ENCODE results near the gene TMEM147. TPM values are rescaled to one million over a fixed set of nuclear protein-coding genes. Genes with fewer than 3 reads are reported as not detected.

The TMEM147 gene
- polyA plus RNA-seq, 6 donors from 2014 or later, result 153 to 293 (median 162) TPM

DNA sequence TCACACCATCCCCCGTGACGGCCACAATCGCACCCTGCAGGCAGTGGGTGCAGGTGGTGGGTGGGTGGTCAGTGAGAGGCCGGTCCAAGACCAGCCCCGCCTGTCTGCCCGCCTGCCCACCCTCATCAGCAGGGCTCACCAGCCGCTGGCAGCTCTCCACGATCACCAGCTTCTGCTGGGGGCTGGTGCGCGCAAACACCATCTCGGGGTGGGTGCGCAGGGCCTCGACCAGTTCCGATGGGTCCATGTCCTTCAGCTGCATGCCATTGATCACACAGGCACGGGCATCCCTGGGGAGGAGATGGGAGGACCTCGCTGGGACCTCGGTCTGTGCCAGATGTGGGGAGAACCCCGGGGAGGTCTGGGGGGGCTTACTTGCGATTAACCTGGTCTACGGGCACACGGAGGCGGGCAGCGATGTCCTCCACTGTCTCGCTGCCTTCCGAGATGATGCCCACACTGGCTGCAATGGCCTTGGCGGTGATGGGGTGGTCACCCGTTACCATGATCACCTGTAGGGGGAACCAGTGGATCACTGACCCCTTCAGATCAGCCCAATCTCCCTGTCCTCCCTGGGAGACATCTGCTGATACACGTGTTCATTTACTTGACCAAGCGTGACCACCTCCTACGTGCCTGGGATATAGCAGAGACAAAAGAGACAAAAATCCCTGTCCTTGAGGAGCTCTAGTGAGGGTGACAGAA is 10.0 kb downstream of the TMEM147 start:
- Mint-ChIP-seq H3K27me3 (peaks cover 30 to 52% (median 39%) of the 10 kb centered on the region in 3 donors), H3K4me3 (peak overlapping the region in 1 of 8 donors; percentile 67), H3K9me3 (peaks cover 0 to 9% (median 2%) of the 10 kb centered on the region in 7 donors), H3K36me3 (peaks cover 0 to 21% of the 10 kb centered on the region in 2 donors), H3K27ac (peak overlapping the region in 1 of 6 donors; percentile 76), H3K4me1 (peaks cover 15 to 18% (median 18%) of the 10 kb centered on the region in 3 donors)
- DNase-seq, result no peak
- no peak for ATAC-seq (ENCODE audit: low read depth in 2 of 2)

GRCh38 chr19:35556025-35556590 is 10.7 kb downstream of the TMEM147 start:
- peaks cover 0 to 15% of the 10 kb centered on the region in 2 donors for H3K36me3 Mint-ChIP-seq
- H3K4me1 Mint-ChIP-seq, result peaks cover 15 to 18% (median 18%) of the 10 kb centered on the region in 3 donors
- peak overlapping the region in 1 of 6 donors; percentile 76 for H3K27ac Mint-ChIP-seq
- H3K4me3 Mint-ChIP-seq, result peak overlapping the region in 3 of 8 donors; percentile 49 to 67 (median 58)
- ATAC-seq (ENCODE audit: low read depth in 2 of 2), result no peak
- peaks cover 0 to 9% (median 2%) of the 10 kb centered on the region in 7 donors for H3K9me3 Mint-ChIP-seq
- H3K27me3 Mint-ChIP-seq, result peaks cover 36 to 59% (median 46%) of the 10 kb centered on the region in 3 donors
- no peak for DNase-seq

- Mint-ChIP-seq H3K4me1 (peaks cover 15 to 18% (median 18%) of the 10 kb centered on the region in 3 donors), H3K27ac (peak overlapping the region in 2 of 6 donors; percentile 39 to 77), H3K4me3 (peak overlapping the region in 6 of 8 donors; percentile 61 to 83 (median 73)), H3K9me3 (peaks cover 0 to 9% (median 2%) of the 10 kb centered on the region in 7 donors), H3K36me3 (peaks cover 0 to 15% of the 10 kb centered on the region in 2 donors), H3K27me3 (peaks cover 44 to 67% (median 54%) of the 10 kb centered on the region in 3 donors)
- ATAC-seq (ENCODE audit: low read depth in 2 of 2), result no peak
- no peak for DNase-seq
Measured at GRCh38 chr19:35556846-35557538, 11.6 kb downstream of the TMEM147 start.

DNA sequence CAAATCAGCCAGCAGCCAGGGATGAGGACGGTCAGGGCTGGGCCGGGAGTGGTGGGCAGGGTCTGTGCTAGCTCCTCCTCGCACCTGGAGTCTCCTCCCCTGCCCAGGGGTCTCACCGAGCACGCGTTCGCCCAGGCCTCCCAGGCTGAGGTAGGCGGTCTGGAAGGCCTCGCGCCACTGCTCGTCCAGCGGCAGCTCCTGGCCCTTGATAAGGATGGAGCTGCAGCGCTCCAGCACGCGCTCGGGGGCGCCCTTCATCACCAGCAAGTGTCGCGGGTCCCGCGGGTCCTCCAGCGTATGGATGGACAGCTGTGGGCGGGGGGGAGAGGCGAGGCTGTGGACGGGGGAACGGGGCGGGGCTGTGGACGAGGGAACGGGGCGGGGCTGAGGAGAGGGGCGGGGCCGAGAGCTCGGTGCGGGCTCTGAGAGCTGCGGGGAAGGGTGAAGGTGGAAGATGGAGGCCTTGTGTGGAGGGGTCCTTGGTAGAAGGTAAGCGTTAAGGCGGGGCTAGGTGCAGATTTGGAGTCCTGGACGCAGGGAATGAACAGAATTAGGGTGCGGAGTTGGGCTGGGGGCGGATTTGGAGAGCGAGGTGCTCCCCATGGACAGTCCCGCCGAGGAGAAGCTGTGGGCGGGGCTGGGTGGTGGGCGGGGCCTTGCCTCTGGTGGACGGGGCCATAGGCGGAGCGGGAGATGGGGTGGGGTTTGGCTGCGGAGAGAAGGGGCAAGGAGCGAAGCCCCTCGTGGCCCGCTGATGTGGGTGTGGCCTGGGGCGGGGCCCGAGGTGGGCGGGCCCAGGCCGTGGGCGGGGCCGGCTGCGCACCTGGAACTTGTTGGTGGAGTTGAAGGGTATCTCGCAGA is 12.3 kb downstream of the TMEM147 start:
- ATAC-seq (ENCODE audit: low read depth in 2 of 2), result peak; percentile 60 to 61
- H3K36me3 Mint-ChIP-seq, result peaks cover 0 to 23% of the 10 kb centered on the region in 2 donors
- H3K4me3 Mint-ChIP-seq, result peak overlapping the region in 7 of 8 donors; percentile 61 to 84 (median 79)
- H3K27ac Mint-ChIP-seq, result no peak overlapping the region
- peak; percentile 18 for DNase-seq
- H3K4me1 Mint-ChIP-seq, result peaks cover 17 to 18% (median 18%) of the 10 kb centered on the region in 3 donors
- peaks cover 50 to 75% (median 62%) of the 10 kb centered on the region in 3 donors for H3K27me3 Mint-ChIP-seq
- H3K9me3 Mint-ChIP-seq, result peaks cover 0 to 9% (median 2%) of the 10 kb centered on the region in 7 donors

GRCh38 chr19:35558400-35559280 is 13.2 kb downstream of the TMEM147 start:
- H3K36me3 Mint-ChIP-seq, result peaks cover 0 to 26% of the 10 kb centered on the region in 2 donors
- peaks cover 52 to 76% (median 71%) of the 10 kb centered on the region in 3 donors for H3K27me3 Mint-ChIP-seq
- H3K4me1 Mint-ChIP-seq, result peaks cover 17 to 18% (median 18%) of the 10 kb centered on the region in 3 donors
- DNase-seq (no peak), ATAC-seq (ENCODE audit: low read depth in 2 of 2) (no peak)
- no peak overlapping the region for H3K27ac Mint-ChIP-seq
- peak overlapping the region in 6 of 8 donors; percentile 17 to 65 (median 50) for H3K4me3 Mint-ChIP-seq
- H3K9me3 Mint-ChIP-seq, result peaks cover 0 to 9% (median 2%) of the 10 kb centered on the region in 7 donors

GRCh38 chr19:35559281-35559659 is 13.8 kb downstream of the TMEM147 start:
- H3K4me3 Mint-ChIP-seq, result peak overlapping the region in 4 of 8 donors; percentile 15 to 53 (median 40)
- peaks cover 0 to 26% of the 10 kb centered on the region in 2 donors for H3K36me3 Mint-ChIP-seq
- H3K4me1 Mint-ChIP-seq, result peaks cover 17 to 18% (median 18%) of the 10 kb centered on the region in 3 donors
- H3K27me3 Mint-ChIP-seq, result peaks cover 53 to 76% (median 76%) of the 10 kb centered on the region in 3 donors
- peak; percentile 72 to 75 for ATAC-seq (ENCODE audit: low read depth in 2 of 2)
- peak overlapping the region in 2 of 6 donors; percentile 49 to 85 for H3K27ac Mint-ChIP-seq
- H3K9me3 Mint-ChIP-seq, result peaks cover 0 to 9% (median 2%) of the 10 kb centered on the region in 7 donors
- peak; percentile 11 for DNase-seq

- no peak overlapping the region for H3K27ac Mint-ChIP-seq
- peaks cover 17 to 18% (median 18%) of the 10 kb centered on the region in 3 donors for H3K4me1 Mint-ChIP-seq
- peaks cover 0 to 9% (median 2%) of the 10 kb centered on the region in 7 donors for H3K9me3 Mint-ChIP-seq
- peak overlapping the region in 2 of 8 donors; percentile 51 to 67 for H3K4me3 Mint-ChIP-seq
- peaks cover 0 to 26% of the 10 kb centered on the region in 2 donors for H3K36me3 Mint-ChIP-seq
- DNase-seq (no peak), ATAC-seq (ENCODE audit: low read depth in 2 of 2) (no peak)
- H3K27me3 Mint-ChIP-seq, result peaks cover 48 to 77% (median 76%) of the 10 kb centered on the region in 3 donors
Measured at GRCh38 chr19:35559781-35560180, 14.4 kb downstream of the TMEM147 start.

DNA sequence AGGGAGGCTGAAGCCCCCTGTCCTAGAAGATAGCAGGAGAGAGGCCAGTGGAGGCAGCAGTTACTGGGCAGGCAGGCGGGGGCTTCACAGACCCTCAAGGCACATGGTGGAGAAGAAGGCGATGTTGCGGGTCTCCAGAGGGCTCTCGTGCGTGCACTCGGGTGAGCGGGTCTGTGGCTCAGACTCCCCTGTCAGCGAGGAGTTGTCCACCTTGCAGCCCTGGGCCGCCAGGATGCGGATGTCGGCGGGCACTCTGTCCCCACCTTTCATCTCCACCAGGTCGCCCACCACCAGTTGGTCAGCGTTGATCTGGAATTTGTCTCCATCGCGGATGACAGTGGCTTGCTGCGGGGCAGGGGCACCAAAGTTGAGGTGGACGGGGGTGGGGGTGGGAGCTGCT is 14.8 kb downstream of the TMEM147 start:
- peaks cover 0 to 26% of the 10 kb centered on the region in 2 donors for H3K36me3 Mint-ChIP-seq

GRCh38 chr19:35560677-35561076 is 15.3 kb downstream of the TMEM147 start:
- H3K4me3 Mint-ChIP-seq, result no peak overlapping the region
- H3K4me1 Mint-ChIP-seq, result peaks cover 17 to 18% (median 18%) of the 10 kb centered on the region in 3 donors
- no peak for DNase-seq
- H3K9me3 Mint-ChIP-seq, result peaks cover 0 to 9% (median 2%) of the 10 kb centered on the region in 7 donors
- H3K27ac Mint-ChIP-seq, result no peak overlapping the region
- H3K27me3 Mint-ChIP-seq, result peaks cover 45 to 84% (median 82%) of the 10 kb centered on the region in 3 donors
- no peak for ATAC-seq (ENCODE audit: low read depth in 2 of 2)
- H3K36me3 Mint-ChIP-seq, result peaks cover 0 to 26% of the 10 kb centered on the region in 2 donors

More for the DNA sequence above, 14.8 kb downstream of the TMEM147 start:
- H3K27me3 Mint-ChIP-seq, result peaks cover 47 to 82% (median 80%) of the 10 kb centered on the region in 3 donors
- H3K9me3 Mint-ChIP-seq, result peaks cover 0 to 9% (median 2%) of the 10 kb centered on the region in 7 donors
- no peak overlapping the region for H3K4me3 Mint-ChIP-seq
- DNase-seq (no peak), ATAC-seq (ENCODE audit: low read depth in 2 of 2) (no peak)
- peaks cover 17 to 18% (median 18%) of the 10 kb centered on the region in 3 donors for H3K4me1 Mint-ChIP-seq
- peak overlapping the region in 1 of 6 donors; percentile 89 for H3K27ac Mint-ChIP-seq

- Mint-ChIP-seq H3K4me1 (peaks cover 17 to 18% (median 18%) of the 10 kb centered on the region in 3 donors), H3K27ac (no peak overlapping the region), H3K9me3 (peaks cover 0 to 9% (median 2%) of the 10 kb centered on the region in 7 donors), H3K36me3 (peaks cover 0 to 26% of the 10 kb centered on the region in 2 donors), H3K4me3 (peak overlapping the region in 1 of 8 donors; percentile 27), H3K27me3 (peaks cover 40 to 77% (median 77%) of the 10 kb centered on the region in 3 donors)
- no peak for DNase-seq
- no peak for ATAC-seq (ENCODE audit: low read depth in 2 of 2)
Measured at GRCh38 chr19:35561436-35561835, 16.0 kb downstream of the TMEM147 start.

DNA sequence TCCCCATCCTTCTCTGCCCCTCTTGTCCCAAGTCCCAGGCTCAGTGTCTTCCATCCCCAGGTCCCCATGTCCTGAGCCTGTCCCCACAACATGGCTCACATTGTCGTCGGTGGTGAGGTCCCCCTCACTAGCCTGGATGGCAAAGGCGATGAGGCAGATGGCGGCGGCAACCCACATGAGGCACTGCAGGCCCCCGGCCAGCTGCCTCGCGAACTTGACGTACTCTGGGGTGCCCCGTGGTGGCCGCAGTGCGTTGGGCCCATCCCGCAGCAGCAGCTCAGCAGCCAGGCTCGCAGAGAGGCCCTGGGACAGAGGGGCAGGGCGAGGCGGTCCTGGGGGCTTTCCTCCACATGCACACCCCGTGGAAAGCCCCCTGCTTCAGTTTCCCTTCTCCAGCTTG is 16.9 kb downstream of the TMEM147 start:
- Mint-ChIP-seq H3K36me3 (peaks cover 0 to 22% of the 10 kb centered on the region in 2 donors), H3K27me3 (peaks cover 42 to 77% (median 75%) of the 10 kb centered on the region in 3 donors), H3K4me1 (peaks cover 11 to 15% (median 14%) of the 10 kb centered on the region in 3 donors), H3K27ac (no peak overlapping the region), H3K4me3 (no peak overlapping the region), H3K9me3 (peaks cover 0 to 6% (median 0%) of the 10 kb centered on the region in 7 donors)
- ATAC-seq (ENCODE audit: low read depth in 2 of 2), result no peak
- DNase-seq, result no peak

Data from naive B cell (primary cell).